Stimulated activated CD4-positive, alpha-beta T cell treated with anti-CD3 and anti-CD28 coated beads, Interleukin-4, amount 100 ng/mL, for 48 hours (primary cell): ENCODE measurements around the gene ARHGDIA.

Experiments
- DNase-seq, 2 donors: peaks; one replicate each; pipeline ENCODE4 v3.0.0-alpha.2; 2020; ENCODE audit warnings: low read depth in 2 of 2

Gene ARHGDIA

DNA sequence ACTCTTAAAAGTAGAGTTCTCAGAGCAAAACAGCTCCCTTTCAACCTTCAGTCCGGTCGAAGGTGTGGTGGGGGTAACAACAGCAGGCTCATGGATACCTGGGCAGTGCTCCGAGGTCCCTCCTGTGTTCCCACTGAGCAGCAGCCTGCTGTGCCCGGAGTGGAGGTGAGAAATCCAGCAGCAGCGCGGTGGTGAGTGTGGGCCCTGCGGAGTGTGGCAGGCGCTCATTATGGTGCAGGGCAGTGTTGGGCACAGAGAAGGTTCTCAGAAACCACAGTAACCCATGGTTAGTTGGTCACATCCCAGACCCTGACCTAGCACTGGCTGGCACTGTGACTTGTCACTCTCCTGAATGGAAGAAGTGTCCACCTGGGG, 5.8 kb downstream of the ARHGDIA start:
- DNase-seq = no peak

DNA sequence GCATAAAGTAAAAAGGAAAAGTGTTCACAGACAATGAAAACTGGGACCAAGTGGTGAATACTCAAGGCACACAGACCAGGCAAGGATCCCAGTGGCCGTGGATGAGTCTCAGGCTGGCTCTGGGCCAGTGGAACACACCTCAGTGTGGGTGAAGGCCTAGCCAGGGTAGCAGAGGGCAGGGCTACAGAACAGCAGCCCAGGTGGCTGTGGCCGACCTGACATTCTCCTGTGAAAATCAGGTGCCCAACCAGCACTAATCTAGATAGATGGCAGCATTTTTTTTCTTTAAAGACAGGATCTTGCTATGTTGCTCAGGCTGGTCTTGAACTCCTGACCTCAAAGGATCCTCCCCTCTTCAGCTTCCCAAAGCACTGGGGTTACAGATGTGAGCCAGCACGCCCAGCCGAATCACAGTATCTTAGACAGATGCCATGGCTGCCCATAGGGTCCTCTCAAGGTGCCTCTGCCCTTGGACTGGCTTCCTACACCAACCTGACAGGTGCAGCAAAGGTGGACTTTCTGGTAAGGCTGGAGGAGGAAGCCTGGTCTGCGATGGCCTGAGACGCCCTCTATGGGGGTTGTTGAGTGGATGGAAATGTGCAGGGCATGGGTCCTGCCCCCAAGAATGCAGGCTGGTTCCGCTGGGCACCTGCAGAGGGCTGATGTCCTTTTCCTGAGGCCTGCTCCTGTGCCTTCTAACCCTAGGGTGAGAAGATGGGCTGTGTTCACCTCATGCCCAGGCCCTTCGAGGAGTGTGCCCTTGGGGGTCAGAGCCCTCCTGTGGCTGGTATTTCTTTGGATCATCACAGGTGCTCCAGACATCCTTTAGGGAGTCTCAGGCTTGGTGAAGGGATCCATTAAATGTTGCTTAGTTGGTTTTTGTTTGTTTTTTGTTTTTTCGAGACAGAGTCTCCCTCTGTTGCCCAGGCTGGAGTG, 7.0 kb downstream of the ARHGDIA start:
- DNase-seq = no peak

DNA sequence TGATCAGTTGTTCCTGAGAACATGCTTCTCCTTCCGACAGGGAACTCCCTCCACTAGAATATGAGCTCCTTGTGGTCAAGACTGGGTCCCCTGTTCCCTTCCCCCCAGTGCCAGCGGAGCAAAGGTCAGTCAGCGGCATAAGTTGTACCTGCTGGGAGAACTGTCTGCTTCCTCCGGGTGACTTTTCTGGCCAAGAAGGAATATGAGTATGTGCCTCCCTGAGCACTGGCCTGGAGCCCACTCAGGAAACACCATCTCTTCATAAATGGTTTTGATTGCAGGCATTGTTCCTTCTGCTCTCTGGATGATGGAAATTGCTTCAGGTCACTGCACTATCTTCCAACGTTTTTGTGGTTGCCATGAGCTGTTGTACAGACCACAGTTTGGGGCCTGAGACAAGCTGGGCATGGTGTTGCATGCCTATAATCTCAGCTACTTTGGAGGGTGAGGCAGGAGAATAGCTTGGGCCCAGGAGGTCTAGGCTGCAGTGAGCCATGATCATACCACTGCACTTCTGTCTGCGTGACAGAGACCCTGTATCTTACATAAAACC, 7.9 kb downstream of the ARHGDIA start:
- DNase-seq = no peak

- peak; percentile 97 to 99 for DNase-seq
Observed at GRCh38 chr17:81860756-81861568, 10.2 kb downstream of the ARHGDIA start.

- peak in 1 of 2 donors; percentile 97 for DNase-seq
Observed at GRCh38 chr17:81859906-81860755, 11.0 kb downstream of the ARHGDIA start, which contains the start of gene P4HB. TSS of gene P4HB (minus strand) at chr17:81860535. CDS start at chr17:81860471, 64 bp downstream.

- no peak for DNase-seq
Observed at GRCh38 chr17:81858967-81859905, 11.9 kb downstream of the ARHGDIA start.

GRCh38 chr17:81858170-81858966, 12.8 kb downstream of the ARHGDIA start:
- DNase-seq = no peak

DNA sequence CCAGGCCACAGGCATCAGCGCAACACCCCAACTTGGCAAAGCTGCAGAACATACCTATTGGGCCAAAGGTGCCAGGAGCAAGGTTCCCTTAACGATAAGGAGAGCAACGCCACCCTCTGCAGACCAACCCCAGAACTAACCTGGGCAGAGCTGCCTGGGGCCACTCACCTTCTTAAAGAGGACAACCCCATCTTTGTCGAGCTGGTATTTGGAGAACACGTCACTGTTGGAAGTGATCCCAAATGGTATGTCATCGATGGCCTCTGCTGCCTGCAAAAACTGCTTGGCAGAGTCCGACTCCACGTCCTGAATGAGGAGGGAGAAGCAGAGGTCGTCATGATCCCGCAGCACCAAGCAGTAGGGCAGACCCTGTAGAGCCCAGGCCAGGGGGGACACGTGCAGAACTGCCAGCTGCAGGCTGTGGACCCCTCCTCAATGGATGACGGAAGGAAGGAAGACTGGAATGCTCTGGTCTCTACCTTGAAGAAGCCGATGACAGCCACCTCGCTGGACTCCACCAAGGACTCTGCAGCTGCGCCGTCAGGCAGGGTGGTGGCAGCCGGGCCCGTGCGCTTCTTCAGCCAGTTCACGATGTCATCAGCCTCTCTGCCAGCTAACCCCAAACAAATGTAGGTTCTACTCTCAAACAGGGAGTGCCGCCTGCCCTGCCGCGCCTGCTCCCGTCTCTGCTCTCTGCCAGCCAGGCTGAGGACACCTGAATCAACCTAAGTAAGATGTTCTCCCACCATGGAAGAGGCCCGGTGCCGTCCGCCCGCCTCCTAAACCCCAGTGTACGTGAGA, 16.0 kb downstream of the ARHGDIA start:
- no peak for DNase-seq

DNA sequence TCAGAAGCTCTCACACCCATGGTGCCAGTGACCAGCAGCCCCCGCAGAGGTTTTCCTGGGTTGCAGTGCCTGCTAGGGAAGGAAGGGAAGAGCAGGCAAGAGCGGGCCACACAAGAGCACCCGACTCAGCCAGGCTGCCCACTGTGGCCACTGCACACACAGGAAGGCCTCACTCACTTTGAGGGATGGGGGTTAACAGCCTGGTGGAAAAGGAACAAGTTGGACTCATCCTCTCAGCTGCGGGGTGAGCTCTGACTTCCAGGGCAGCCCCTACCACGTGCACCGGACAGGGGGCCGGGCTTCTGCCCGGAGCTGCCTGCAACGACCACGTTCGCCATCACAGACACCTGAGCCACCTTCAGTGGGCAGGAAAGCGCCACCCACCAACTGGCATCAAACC, 18.9 kb downstream of the ARHGDIA start:
- no peak for DNase-seq

GRCh38 chr17:81851423-81851822, 19.7 kb downstream of the ARHGDIA start:
- DNase-seq = no peak

DNA sequence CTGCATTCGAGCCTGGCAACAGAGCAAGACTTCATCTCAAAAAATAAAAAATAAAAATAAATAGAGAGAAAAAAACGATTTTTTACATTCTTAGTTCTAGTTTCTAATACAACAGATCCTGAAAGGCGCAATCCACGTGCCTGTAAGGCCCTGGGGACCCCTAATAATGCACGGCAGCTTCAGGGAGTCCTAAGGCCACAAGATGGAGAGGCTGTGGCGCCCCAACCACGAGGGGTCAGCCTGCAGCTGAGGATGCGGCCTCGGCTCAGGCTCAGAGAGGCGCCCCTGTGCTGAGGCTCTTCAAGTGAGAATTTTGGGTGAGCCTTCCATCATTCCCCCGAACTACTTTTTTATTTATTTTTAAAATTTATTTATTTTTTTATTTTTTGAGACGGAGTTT, 21.7 kb downstream of the ARHGDIA start:
- DNase-seq = no peak

- DNase-seq = no peak
Observed at GRCh38 chr17:81846743-81847689, 24.1 kb downstream of the ARHGDIA start.

- DNase-seq = no peak
Observed at GRCh38 chr17:81845881-81846742, 25.0 kb downstream of the ARHGDIA start.

- no peak for DNase-seq
Observed at GRCh38 chr17:81845361-81845760, 25.8 kb downstream of the ARHGDIA start.

GRCh38 chr17:81844887-81845286, 26.2 kb downstream of the ARHGDIA start:
- DNase-seq = no peak

- DNase-seq = no peak
Observed at GRCh38 chr17:81844327-81844851, 26.7 kb downstream of the ARHGDIA start.
